HepG2 (cell line): ENCODE results near the gene VAMP5. TPM values are rescaled to one million over a fixed set of nuclear protein-coding genes. Genes with fewer than 3 reads are reported as not detected.

Source experiments
- ATF1 ChIP-seq: IDR thresholded peaks from 2 replicates; pipeline ENCODE4 v1.6.1; 2016; ENCODE audit warnings: mild to moderate bottlenecking, control low read depth
- BRD4 ChIP-seq: sonication (generic); formaldehyde crosslinking; IDR thresholded peaks from 2 replicates; pipeline ENCODE4 v1.4.0; 2020; ENCODE audit warnings: missing genetic modification reagents
- CBX5 ChIP-seq: sonication (generic); formaldehyde crosslinking; IDR thresholded peaks from 2 replicates; pipeline ENCODE4 v1.4.0; 2020; ENCODE audit warnings: missing genetic modification reagents, borderline replicate concordance
- EZH2 ChIP-seq: conservative IDR thresholded peaks from 2 replicates; pipeline ENCODE4 v1.6.1; 2012; ENCODE audit warnings: mild to moderate bottlenecking, low read depth, low read length, moderate library complexity
- HMGA1 ChIP-seq: sonication (generic); formaldehyde crosslinking; conservative IDR thresholded peaks from 2 replicates; pipeline ENCODE4 v1.4.0; 2020; ENCODE audit warnings: missing genetic modification reagents
- HNRNPL ChIP-seq: fragments of 200-400 bp; formaldehyde crosslinking; IDR thresholded peaks from 2 replicates; pipeline ENCODE4 v1.6.1; 2017; ENCODE audit warnings: mild to moderate bottlenecking, low read depth, low read length
- JUND ChIP-seq: sonication (generic); formaldehyde crosslinking; IDR thresholded peaks from 2 replicates; pipeline ENCODE4 v1.8.0; 2022; ENCODE audit warnings: mild to moderate bottlenecking, missing genetic modification reagents
- RBM39 ChIP-seq: fragments of 200-400 bp; formaldehyde crosslinking; IDR thresholded peaks from one replicate; pipeline ENCODE4 v1.6.1; 2018; ENCODE audit warnings: antibody characterized with exemption, mild to moderate bottlenecking, low read depth, low read length; ENCODE audit not compliant: poor library complexity, severe bottlenecking
- ZBTB7A ChIP-seq: sonication (generic); formaldehyde crosslinking; IDR thresholded peaks from 2 replicates; pipeline ENCODE4 v1.8.0; 2022; ENCODE audit warnings: mild to moderate bottlenecking, missing genetic modification reagents
- ZFP41 ChIP-seq: sonication (generic); formaldehyde crosslinking; IDR thresholded peaks from 2 replicates; pipeline ENCODE4 v1.4.0; 2020; ENCODE audit warnings: mild to moderate bottlenecking, missing genetic modification reagents, borderline replicate concordance
- ZNF10 ChIP-seq: sonication (generic); formaldehyde crosslinking; IDR thresholded peaks from 2 replicates; pipeline ENCODE4 v1.4.0; 2020; ENCODE audit warnings: mild to moderate bottlenecking, low read depth, missing genetic modification reagents, borderline replicate concordance
- ZNF614 ChIP-seq: IDR thresholded peaks from 2 replicates; pipeline ENCODE4 v1.6.1; 2018; ENCODE audit warnings: missing biosample characterization, missing genetic modification reagents, inconsistent platforms, borderline replicate concordance
- ZNF703 ChIP-seq: sonication (generic); formaldehyde crosslinking; IDR thresholded peaks from 2 replicates; pipeline ENCODE4 v1.5.1; 2020; ENCODE audit warnings: missing genetic modification reagents, mild to moderate bottlenecking, moderate library complexity, borderline replicate concordance
- ZNF761 ChIP-seq: sonication (generic); formaldehyde crosslinking; conservative IDR thresholded peaks from 2 replicates; pipeline ENCODE4 v1.4.0; 2020; ENCODE audit warnings: mild to moderate bottlenecking, missing genetic modification reagents
- ZNF780A ChIP-seq: sonication (generic); formaldehyde crosslinking; IDR thresholded peaks from 2 replicates; pipeline ENCODE4 v1.8.0; 2022; ENCODE audit warnings: mild to moderate bottlenecking, missing genetic modification reagents, moderate library complexity
- ZNF891 ChIP-seq: sonication (generic); formaldehyde crosslinking; IDR thresholded peaks from 2 replicates; pipeline ENCODE4 v1.5.0; 2020; ENCODE audit warnings: mild to moderate bottlenecking, missing genetic modification reagents
- polyA plus RNA-seq, 8 experiments: library from polyadenylated mRNA; depleted of rRNA in 3 of 8; stranded (reverse) in 7 of 8; unstranded in 1 of 8; fragments of >200 nt; fragmentation: Illumina TruSeq in 4 of 8; extraction: Trizol in 4 of 8; gene quantifications; 2 replicates each; pipeline versions ENCODE4 v1.2.1 to v1.2.3, GENCODE V29; 2011 to 2016; ENCODE audit warnings: low read depth in 4 of 8, missing spikeins in 1 of 8, mixed read lengths in 1 of 8; ENCODE audit not compliant: insufficient read depth in 1 of 8
- total RNA-seq, 5 experiments: library from RNA; depleted of rRNA; stranded (reverse); fragments of >200 nt; fragmentation: Illumina TruSeq; extraction: Trizol; gene quantifications; 2 replicates each; pipeline ENCODE4 v1.2.3, GENCODE V29; 2016; ENCODE audit warnings: low read depth in 1 of 5
- TF ChIP-seq, protein P1 (sequence below): sonication (generic); formaldehyde crosslinking; IDR thresholded peaks from 2 replicates; pipeline ENCODE4 v1.8.0; 2022; ENCODE audit warnings: missing genetic modification reagents, mild to moderate bottlenecking, inconsistent platforms, borderline replicate concordance
- TF ChIP-seq, protein P2 (sequence below): sonication (generic); formaldehyde crosslinking; IDR thresholded peaks from 2 replicates; pipeline ENCODE4 v1.5.0; 2020; ENCODE audit warnings: missing genetic modification reagents
- TF ChIP-seq, protein P3 (sequence below): sonication (generic); formaldehyde crosslinking; IDR thresholded peaks from 2 replicates; pipeline ENCODE4 v1.4.0; 2020; ENCODE audit warnings: missing genetic modification reagents, borderline replicate concordance
- TF ChIP-seq, protein P4 (sequence below): sonication (generic); formaldehyde crosslinking; IDR thresholded peaks from 2 replicates; pipeline ENCODE4 v1.4.0; 2020; ENCODE audit warnings: mild to moderate bottlenecking, missing genetic modification reagents

The VAMP5 gene
- total and polyA plus RNA-seq, 2 of the 13 experiments (the other 11 are each of a cell fraction or from before 2014, with no cell fraction given) = 7.2 to 56.7 TPM

DNA sequence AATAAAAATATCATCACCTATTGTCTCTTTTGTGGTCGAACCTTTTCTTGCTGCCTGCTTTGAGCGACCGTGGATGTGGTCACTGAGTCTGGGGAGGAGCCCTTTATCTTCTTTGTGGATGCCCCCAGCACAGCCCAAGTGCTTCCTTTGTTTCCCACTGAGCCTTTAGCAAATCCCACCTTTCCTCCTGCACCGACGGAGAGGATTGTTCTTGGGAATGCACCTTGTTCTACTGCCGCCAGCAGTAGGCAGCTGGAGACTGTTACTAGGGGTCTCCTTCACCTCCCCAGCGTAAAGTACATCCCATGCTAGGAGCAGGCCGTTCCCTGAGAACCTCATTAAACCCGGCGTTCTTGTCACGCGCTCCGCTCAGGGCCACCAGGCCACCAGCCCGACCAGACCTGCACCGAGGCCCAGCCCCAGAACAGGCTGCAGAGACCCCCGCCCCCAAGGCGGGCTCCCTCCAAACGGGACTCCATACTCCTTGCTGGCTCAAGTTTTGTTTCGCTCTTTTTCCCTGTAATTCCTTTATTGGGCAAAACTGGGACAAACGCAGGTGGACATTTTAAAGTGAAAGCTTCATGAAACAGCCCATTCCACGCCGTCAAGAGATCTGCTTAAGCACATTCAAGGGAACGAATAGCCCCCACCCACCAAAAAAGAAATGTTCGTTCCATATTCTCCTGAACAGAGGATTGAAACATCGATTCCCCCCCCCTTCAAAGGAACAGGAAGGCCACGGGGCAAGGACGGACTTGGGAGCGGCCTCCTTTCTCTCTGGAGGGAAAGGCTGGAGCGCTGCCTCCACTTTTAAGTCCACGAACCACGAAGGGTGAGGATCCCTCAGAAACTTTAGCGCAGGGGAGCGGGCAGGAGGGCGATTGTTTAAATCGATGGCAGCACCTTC lies 46.4 kb upstream of the VAMP5 start (continued):
- TF ChIP-seq ZFP41 (CRISPR knock-in tag) (0 out of 2 replicates have a peak, but pooled peaks have one; percentile 69), ZNF761 (CRISPR knock-in tag) (no peak; the same call in none of the 2 replicates), ZNF891 (CRISPR knock-in tag) (no peak), ZNF10 (CRISPR knock-in tag) (no peak), EZH2 (no peak), ZBTB7A (CRISPR knock-in tag) (peak; percentile 94), ZNF614 (CRISPR knock-in tag) (no peak; the same call in 1 of the 2 replicates), JUND (no peak), HNRNPL (0 out of 2 replicates have a peak, but pooled peaks have one; percentile 44), BRD4 (peak; percentile 92), ZNF780A (CRISPR knock-in tag) (no peak), ZNF703 (no peak), ATF1 (no peak), CBX5 (CRISPR knock-in tag) (peak; percentile 35; the same call in 1 of the 2 replicates), HMGA1 (CRISPR knock-in tag) (no peak), RBM39 (no peak)
- TF ChIP-seq, protein P1, sequence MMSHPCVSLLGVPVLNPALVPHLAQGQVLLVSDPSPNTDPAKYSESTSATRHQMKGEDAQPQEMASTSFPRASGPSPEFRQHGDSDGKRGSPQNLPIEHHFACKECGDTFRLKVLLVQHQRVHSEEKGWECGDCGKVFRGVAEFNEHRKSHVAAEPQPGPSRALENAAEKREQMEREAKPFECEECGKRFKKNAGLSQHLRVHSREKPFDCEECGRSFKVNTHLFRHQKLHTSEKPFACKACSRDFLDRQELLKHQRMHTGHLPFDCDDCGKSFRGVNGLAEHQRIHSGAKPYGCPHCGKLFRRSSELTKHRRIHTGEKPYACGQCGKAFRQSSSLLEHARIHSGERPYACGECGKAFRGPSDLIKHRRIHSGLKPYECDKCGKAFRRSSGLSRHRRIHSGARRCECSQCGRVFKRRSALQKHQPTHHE (CRISPR knock-in tag) = no peak
- TF ChIP-seq, protein P2, sequence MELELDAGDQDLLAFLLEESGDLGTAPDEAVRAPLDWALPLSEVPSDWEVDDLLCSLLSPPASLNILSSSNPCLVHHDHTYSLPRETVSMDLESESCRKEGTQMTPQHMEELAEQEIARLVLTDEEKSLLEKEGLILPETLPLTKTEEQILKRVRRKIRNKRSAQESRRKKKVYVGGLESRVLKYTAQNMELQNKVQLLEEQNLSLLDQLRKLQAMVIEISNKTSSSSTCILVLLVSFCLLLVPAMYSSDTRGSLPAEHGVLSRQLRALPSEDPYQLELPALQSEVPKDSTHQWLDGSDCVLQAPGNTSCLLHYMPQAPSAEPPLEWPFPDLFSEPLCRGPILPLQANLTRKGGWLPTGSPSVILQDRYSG (CRISPR knock-in tag) = no peak
- TF ChIP-seq, protein P3, sequence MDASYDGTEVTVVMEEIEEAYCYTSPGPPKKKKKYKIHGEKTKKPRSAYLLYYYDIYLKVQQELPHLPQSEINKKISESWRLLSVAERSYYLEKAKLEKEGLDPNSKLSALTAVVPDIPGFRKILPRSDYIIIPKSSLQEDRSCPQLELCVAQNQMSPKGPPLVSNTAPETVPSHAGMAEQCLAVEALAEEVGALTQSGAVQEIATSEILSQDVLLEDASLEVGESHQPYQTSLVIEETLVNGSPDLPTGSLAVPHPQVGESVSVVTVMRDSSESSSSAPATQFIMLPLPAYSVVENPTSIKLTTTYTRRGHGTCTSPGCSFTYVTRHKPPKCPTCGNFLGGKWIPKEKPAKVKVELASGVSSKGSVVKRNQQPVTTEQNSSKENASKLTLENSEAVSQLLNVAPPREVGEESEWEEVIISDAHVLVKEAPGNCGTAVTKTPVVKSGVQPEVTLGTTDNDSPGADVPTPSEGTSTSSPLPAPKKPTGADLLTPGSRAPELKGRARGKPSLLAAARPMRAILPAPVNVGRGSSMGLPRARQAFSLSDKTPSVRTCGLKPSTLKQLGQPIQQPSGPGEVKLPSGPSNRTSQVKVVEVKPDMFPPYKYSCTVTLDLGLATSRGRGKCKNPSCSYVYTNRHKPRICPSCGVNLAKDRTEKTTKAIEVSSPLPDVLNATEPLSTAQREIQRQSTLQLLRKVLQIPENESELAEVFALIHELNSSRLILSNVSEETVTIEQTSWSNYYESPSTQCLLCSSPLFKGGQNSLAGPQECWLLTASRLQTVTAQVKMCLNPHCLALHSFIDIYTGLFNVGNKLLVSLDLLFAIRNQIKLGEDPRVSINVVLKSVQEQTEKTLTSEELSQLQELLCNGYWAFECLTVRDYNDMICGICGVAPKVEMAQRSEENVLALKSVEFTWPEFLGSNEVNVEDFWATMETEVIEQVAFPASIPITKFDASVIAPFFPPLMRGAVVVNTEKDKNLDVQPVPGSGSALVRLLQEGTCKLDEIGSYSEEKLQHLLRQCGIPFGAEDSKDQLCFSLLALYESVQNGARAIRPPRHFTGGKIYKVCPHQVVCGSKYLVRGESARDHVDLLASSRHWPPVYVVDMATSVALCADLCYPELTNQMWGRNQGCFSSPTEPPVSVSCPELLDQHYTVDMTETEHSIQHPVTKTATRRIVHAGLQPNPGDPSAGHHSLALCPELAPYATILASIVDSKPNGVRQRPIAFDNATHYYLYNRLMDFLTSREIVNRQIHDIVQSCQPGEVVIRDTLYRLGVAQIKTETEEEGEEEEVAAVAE (CRISPR knock-in tag) = 0 out of 2 replicates have a peak, but pooled peaks have one; percentile 31
- TF ChIP-seq, protein P4, sequence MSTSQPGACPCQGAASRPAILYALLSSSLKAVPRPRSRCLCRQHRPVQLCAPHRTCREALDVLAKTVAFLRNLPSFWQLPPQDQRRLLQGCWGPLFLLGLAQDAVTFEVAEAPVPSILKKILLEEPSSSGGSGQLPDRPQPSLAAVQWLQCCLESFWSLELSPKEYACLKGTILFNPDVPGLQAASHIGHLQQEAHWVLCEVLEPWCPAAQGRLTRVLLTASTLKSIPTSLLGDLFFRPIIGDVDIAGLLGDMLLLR = 0 out of 2 replicates have a peak, but pooled peaks have one; percentile 50
